Keratinocyte (primary cell): ENCODE results near the gene ZNF789.
"Not testable (repeated sequence)": the region's sequence is repeated elsewhere in the genome, so short reads cannot be mapped to it uniquely, and the experiment has no call there.

Source experiments
- CTCF ChIP-seq, 3 experiments: IDR thresholded peaks in 1 of 3; conservative IDR thresholded peaks in 1 of 3; optimal IDR thresholded peaks in 1 of 3; 2 replicates in 2 of 3; 3 replicates in 1 of 3; pipeline versions ENCODE3 to v1.5.1; 2011; ENCODE audit warnings: low read length in 3 of 3, mild to moderate bottlenecking in 3 of 3, moderate library complexity in 2 of 3, control low read depth in 1 of 3, inconsistent platforms in 1 of 3; ENCODE audit not compliant: insufficient read depth in 2 of 3; ENCODE audit errors: extremely low read depth in 1 of 3
- EZH2 ChIP-seq: IDR thresholded peaks from one replicate; pipeline ENCODE4 v1.6.1; 2012; ENCODE audit warnings: inconsistent platforms, mild to moderate bottlenecking, low read length, moderate library complexity

DNA sequence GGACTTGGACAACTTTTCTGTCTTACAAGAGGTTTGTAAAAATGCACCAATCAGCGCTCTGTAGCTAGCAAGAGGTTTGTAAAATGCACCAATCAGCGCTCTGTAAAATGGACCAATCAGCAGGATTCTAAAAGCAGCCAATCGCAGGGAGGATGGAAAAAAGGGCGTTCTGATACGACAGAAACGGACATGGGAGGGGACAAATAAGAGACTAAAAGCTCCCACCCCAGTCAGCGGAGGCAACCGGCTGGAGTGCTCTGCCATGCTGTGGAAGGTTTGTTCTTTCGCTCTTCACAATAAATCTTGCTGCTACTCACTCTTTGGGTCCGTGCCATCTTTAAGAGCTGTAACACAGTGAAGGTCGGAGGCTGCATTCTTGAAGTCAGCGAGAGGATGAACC is 28.5 kb downstream of the ZNF789 start:
- not testable (repeated sequence) for TF ChIP-seq EZH2; CTCF (optimal IDR thresholded peaks at IDR 0.05 in 1 of 3, IDR thresholded peaks at IDR 0.05 in 1 of 3, conservative IDR thresholded peaks at IDR 0.05 in 1 of 3; ENCODE audit: extremely low read depth in 1 of 3, insufficient read depth in 2 of 3, low read length in 3 of 3)
